Type B pancreatic cell (in vitro differentiated cells): ENCODE results near the gene ATXN2. TPM values are rescaled to one million over a fixed set of nuclear protein-coding genes. Genes with fewer than 3 reads are reported as not detected.
"Not testable (repeated sequence)": the region's sequence is repeated elsewhere in the genome, so short reads cannot be mapped to it uniquely, and the experiment has no call there.

Experiments
- DNase-seq: peaks from one replicate; pipeline ENCODE4 v3.0.0; 2021; ENCODE audit warnings: mixed read lengths; ENCODE audit not compliant: unreplicated experiment; ENCODE audit errors: extremely low spot score
- H3K27ac Mint-ChIP-seq: 2 replicates; pipeline ENCODE4 v1.8.0; 2021; ENCODE audit warnings: mild to moderate bottlenecking, mixed read lengths
- H3K27me3 Mint-ChIP-seq: 2 replicates; pipeline ENCODE4 v1.8.0; 2021; ENCODE audit warnings: mixed read lengths
- H3K36me3 Mint-ChIP-seq: 2 replicates; pipeline ENCODE4 v1.8.0; 2021; ENCODE audit warnings: mixed read lengths
- H3K4me1 Mint-ChIP-seq: one replicate; pipeline ENCODE4 v1.8.0; 2021; ENCODE audit warnings: mixed read lengths; ENCODE audit not compliant: unreplicated experiment
- H3K4me3 Mint-ChIP-seq: 2 replicates; pipeline ENCODE4 v1.8.0; 2021; ENCODE audit warnings: mild to moderate bottlenecking, mixed read lengths
- H3K9me3 Mint-ChIP-seq: 2 replicates; pipeline ENCODE4 v1.8.0; 2021; ENCODE audit warnings: mixed read lengths
- total RNA-seq: library from RNA; stranded (reverse); gene quantifications from 2 replicates; pipeline ENCODE4 v1.2.1, GENCODE V29; 2021; ENCODE audit warnings: low replicate concordance
- TF ChIP-seq, protein P1 (sequence below): fragments of 200-600 bp; sonication (generic); conservative IDR thresholded peaks from 2 replicates; pipeline ENCODE4 v1.5.0; 2021; ENCODE audit warnings: antibody characterized with exemption, mild to moderate bottlenecking

Gene ATXN2
- total RNA-seq, 1 donor from 2014 or later, result 80.9 TPM

DNA sequence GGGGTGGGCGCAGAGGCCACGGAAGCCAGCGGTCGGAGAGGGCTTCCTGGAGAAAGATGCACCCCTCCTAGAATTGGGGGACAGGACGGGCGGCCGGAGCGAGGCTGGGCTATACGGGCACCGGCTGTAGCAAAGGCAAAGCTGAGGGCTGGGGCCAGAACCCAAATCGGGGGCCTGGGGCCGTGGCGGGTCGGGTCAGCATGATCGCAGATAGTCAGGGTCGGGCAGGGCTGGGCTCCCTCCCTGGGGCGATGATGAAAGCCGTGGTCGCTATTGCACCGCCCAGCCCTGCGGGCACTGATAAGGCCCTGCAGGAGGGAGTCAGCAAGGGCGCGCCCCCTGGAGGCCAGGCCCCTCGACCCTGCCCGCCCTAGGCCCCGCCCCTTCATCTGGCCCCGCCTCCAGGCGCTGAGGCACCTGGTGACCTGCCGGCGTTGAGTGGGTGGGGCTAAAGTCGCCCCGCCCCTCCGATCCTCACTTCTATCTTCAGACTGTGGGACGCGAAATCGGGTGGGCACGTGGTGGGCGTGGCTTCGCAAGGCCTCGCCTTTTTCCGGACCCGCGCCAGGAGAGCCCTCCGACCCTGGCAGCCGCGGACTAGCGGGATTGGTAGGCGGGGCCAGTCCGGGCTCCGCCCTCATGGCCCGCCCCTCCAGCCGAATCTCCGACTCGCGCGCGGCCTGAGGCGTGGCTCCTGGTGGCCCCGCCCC lies 193.8 kb downstream of the ATXN2 start:
- peak overlapping the region; percentile 87 for H3K4me3 Mint-ChIP-seq
- TF ChIP-seq, protein P1, sequence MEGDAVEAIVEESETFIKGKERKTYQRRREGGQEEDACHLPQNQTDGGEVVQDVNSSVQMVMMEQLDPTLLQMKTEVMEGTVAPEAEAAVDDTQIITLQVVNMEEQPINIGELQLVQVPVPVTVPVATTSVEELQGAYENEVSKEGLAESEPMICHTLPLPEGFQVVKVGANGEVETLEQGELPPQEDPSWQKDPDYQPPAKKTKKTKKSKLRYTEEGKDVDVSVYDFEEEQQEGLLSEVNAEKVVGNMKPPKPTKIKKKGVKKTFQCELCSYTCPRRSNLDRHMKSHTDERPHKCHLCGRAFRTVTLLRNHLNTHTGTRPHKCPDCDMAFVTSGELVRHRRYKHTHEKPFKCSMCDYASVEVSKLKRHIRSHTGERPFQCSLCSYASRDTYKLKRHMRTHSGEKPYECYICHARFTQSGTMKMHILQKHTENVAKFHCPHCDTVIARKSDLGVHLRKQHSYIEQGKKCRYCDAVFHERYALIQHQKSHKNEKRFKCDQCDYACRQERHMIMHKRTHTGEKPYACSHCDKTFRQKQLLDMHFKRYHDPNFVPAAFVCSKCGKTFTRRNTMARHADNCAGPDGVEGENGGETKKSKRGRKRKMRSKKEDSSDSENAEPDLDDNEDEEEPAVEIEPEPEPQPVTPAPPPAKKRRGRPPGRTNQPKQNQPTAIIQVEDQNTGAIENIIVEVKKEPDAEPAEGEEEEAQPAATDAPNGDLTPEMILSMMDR, result peak; percentile 71
- H3K4me1 Mint-ChIP-seq, result peaks cover 27% of the 10 kb centered on the region
- H3K27me3 Mint-ChIP-seq, result peaks cover 26% of the 10 kb centered on the region
- no peaks in the 10 kb centered on the region for H3K9me3 Mint-ChIP-seq
- DNase-seq, result peak; percentile 97
- no peak overlapping the region for H3K27ac Mint-ChIP-seq
- H3K36me3 Mint-ChIP-seq, result no peaks in the 10 kb centered on the region

DNA sequence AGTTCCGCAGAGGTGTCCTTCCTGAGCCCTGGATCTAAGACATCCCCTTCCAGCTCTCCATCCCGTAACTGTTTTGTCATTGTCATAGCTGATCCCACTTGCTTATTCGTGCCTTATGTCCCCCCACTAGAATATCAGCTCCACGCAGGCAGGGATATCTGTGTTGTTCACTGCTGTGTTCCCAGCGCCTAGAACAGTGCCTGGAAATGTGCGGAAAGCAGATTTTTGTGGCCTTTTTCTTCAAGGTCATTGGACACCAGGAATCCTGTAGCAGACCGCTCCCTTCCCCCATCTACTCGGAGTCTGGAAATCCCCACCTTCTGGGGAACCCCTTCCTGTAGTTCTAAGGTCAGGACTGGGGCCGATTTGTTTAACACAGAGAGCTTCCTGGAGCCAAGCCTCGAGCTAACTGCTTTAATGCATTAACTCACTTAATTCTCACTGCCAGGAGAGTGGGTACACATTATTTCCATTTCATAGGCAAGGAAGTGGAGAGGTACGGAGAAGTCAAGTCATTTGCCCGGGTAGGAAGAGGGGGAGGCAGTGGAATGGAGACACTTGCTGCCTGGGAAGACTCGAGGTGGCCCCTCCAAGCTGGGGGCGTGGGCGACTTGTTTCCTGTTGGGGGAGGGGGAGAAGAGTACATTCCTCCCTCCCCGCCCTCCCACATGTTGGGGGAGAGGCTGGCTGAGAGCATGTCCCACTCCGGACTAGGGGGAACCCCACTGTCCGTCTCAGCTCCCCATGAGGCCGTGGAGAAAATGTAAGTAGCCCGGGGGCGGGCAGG lies 194.6 kb downstream of the ATXN2 start:
- peak overlapping the region; percentile 74 for H3K27ac Mint-ChIP-seq
- peak overlapping the region; percentile 85 for H3K4me3 Mint-ChIP-seq
- H3K9me3 Mint-ChIP-seq, result no peaks in the 10 kb centered on the region
- H3K36me3 Mint-ChIP-seq, result no peaks in the 10 kb centered on the region
- DNase-seq, result no peak
- TF ChIP-seq, protein P1, result no peak
- H3K27me3 Mint-ChIP-seq, result peaks cover 28% of the 10 kb centered on the region
- H3K4me1 Mint-ChIP-seq, result peaks cover 27% of the 10 kb centered on the region

DNA sequence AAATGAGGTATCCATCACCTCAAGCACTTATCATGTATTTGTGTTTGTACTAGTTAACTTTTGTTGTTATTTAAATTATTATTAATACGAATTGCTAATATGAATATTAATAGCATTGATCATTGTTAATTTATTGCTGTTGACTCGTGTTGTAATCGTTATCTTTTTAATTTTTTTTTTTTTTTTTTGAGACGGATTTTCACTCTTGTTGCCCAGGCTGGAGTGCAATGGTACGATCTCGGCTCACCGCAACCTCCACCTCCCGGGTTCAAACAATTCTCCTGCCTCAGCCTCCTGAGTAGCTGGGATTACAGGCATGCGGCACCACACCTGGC lies 196.7 kb downstream of the ATXN2 start:
- H3K27ac Mint-ChIP-seq, H3K4me3 Mint-ChIP-seq, H3K9me3 Mint-ChIP-seq, DNase-seq, H3K36me3 Mint-ChIP-seq: not testable (repeated sequence)
- Mint-ChIP-seq H3K27me3 (peaks cover 28% of the 10 kb centered on the region), H3K4me1 (peaks cover 26% of the 10 kb centered on the region)

Other genes starting within 250 kb of the ATXN2 start
- 25.5 and 27.4 TPM in 2 replicates for gene PHETA1, start 230.2 kb downstream of the ATXN2 start, total RNA-seq
- 2.4 and 5.2 TPM in 2 replicates for gene SH2B3, start 193.4 kb downstream of the ATXN2 start, total RNA-seq
- gene BRAP, start 86.6 kb upstream of the ATXN2 start, total RNA-seq, result 20.9 and 23.9 TPM in 2 replicates
- 46.6 and 49.9 TPM in 2 replicates for gene ACAD10, start 86.7 kb upstream of the ATXN2 start, total RNA-seq
- 29.0 and 59.5 TPM in 2 replicates for gene ALDH2, start 167.6 kb upstream of the ATXN2 start, total RNA-seq
- gene MAPKAPK5, start 242.9 kb upstream of the ATXN2 start, total RNA-seq, result 54.1 and 61.4 TPM in 2 replicates